Measurements from ENCODE around the gene SLC19A2.
A peak's percentile ranks its signal among the peaks of the same experiment; 100 is the strongest.

- TF ChIP-seq ZC3H10 (CRISPR knock-in tag; IDR thresholded peaks at IDR 0.05) (no peak), ZFP30 (CRISPR knock-in tag; IDR thresholded peaks at IDR 0.05) (peak; percentile 96), PATZ1 (CRISPR knock-in tag; IDR thresholded peaks at IDR 0.05; ENCODE audit: borderline replicate concordance) (no peak)
Observed at GRCh38 chr1:169457443-169457842, 28.3 kb downstream of the SLC19A2 start.

Measured in SK-N-SH treated with all-trans-retinoic acid at 6 μM for 48 hours (cell line).